Hematopoietic multipotent progenitor cell treated with erythropoietin and hydrocortisone succinate and interleukin-3 and kit ligand, for 8 days (in vitro differentiated cells): ENCODE data around the gene EIF2S1.
"Not testable (repeated sequence)": the region's sequence is repeated elsewhere in the genome, so short reads cannot be mapped to it uniquely, and the experiment has no call there.

Source experiments
- DNase-seq: peaks from one replicate; pipeline ENCODE4 v3.0.0-alpha.2; 2015

The EIF2S1 gene

GRCh38 chr14:67372833-67373232 lies 12.7 kb downstream of the EIF2S1 start:
- no peak for DNase-seq

- no peak for DNase-seq
Measured at GRCh38 chr14:67373347-67373746, 13.2 kb downstream of the EIF2S1 start.

- no peak for DNase-seq
Measured at GRCh38 chr14:67377916-67378315, 17.8 kb downstream of the EIF2S1 start.

GRCh38 chr14:67385120-67385519 lies 25.0 kb downstream of the EIF2S1 start:
- DNase-seq: no peak

GRCh38 chr14:67385618-67386017 lies 25.5 kb downstream of the EIF2S1 start:
- DNase-seq: no peak

- DNase-seq: no peak
Measured at GRCh38 chr14:67387195-67387594, 27.1 kb downstream of the EIF2S1 start.

GRCh38 chr14:67389275-67389674 lies 29.1 kb downstream of the EIF2S1 start:
- DNase-seq: peak; percentile 71

GRCh38 chr14:67389811-67390534 lies 29.8 kb downstream of the EIF2S1 start:
- no peak for DNase-seq

- peak; percentile 61 for DNase-seq
Measured at GRCh38 chr14:67391268-67391667, 31.1 kb downstream of the EIF2S1 start.

- no peak for DNase-seq
Measured at GRCh38 chr14:67392123-67392522, 32.0 kb downstream of the EIF2S1 start.

GRCh38 chr14:67392800-67393199 lies 32.7 kb downstream of the EIF2S1 start:
- DNase-seq: no peak

GRCh38 chr14:67393689-67394088 lies 33.6 kb downstream of the EIF2S1 start:
- DNase-seq: no peak

GRCh38 chr14:67395086-67395875 lies 35.2 kb downstream of the EIF2S1 start:
- no peak for DNase-seq

GRCh38 chr14:67395876-67396189 lies 35.7 kb downstream of the EIF2S1 start:
- no peak for DNase-seq

GRCh38 chr14:67396381-67396970 lies 36.3 kb downstream of the EIF2S1 start:
- no peak for DNase-seq

GRCh38 chr14:67397536-67397935 lies 37.4 kb downstream of the EIF2S1 start:
- no peak for DNase-seq

GRCh38 chr14:67400434-67400833 lies 40.3 kb downstream of the EIF2S1 start:
- DNase-seq: no peak

- DNase-seq: no peak
Measured at GRCh38 chr14:67405771-67406170, 45.6 kb downstream of the EIF2S1 start.

- not testable (repeated sequence) for DNase-seq
Measured at GRCh38 chr14:67408122-67408801, 48.1 kb downstream of the EIF2S1 start.

- no peak for DNase-seq
Measured at GRCh38 chr14:67409461-67409860, 49.3 kb downstream of the EIF2S1 start.

GRCh38 chr14:67410313-67410712 lies 50.2 kb downstream of the EIF2S1 start:
- DNase-seq: peak; percentile 94

GRCh38 chr14:67411370-67411769 lies 51.2 kb downstream of the EIF2S1 start:
- no peak for DNase-seq

GRCh38 chr14:67411820-67412421 lies 51.8 kb downstream of the EIF2S1 start, which contains the start of gene PLEK2:
Gene PLEK2 (minus strand): TSS chr14:67412165. CDS start chr14:67412059, 106 bp downstream.
- DNase-seq: peak; percentile 76
